Fibroblast of villous mesenchyme (primary cell): ENCODE results near the gene SLC39A2. TPM values are rescaled to one million over a fixed set of nuclear protein-coding genes. Genes with fewer than 3 reads are reported as not detected.
A peak's percentile ranks its signal among the peaks of the same experiment; 100 is the strongest.
"Not testable (repeated sequence)": the region's sequence is repeated elsewhere in the genome, so short reads cannot be mapped to it uniquely, and the experiment has no call there.

Experiments used
- DNase-seq: peaks from one replicate; pipeline ENCODE4 v3.0.0-alpha.2; 2010; ENCODE audit warnings: low read depth
- H3K4me3 ChIP-seq: 2 replicates; pipeline ENCODE4 v1.5.1; 2011; ENCODE audit warnings: low read depth, mild to moderate bottlenecking, low read length
- total RNA-seq: library from RNA; depleted of rRNA; stranded (reverse); fragments of >200 nt; gene quantifications from 2 replicates; pipeline ENCODE4 v1.2.3, GENCODE V29; 2012
- TF ChIP-seq, protein P1 (sequence below): IDR thresholded peaks from 2 replicates; pipeline ENCODE4 v1.5.1; 2012; ENCODE audit warnings: low read depth, mild to moderate bottlenecking, low read length; ENCODE audit not compliant: insufficient read depth

SLC39A2 gene
- total RNA-seq, 1 donor = not detected

- TF ChIP-seq, protein P1, sequence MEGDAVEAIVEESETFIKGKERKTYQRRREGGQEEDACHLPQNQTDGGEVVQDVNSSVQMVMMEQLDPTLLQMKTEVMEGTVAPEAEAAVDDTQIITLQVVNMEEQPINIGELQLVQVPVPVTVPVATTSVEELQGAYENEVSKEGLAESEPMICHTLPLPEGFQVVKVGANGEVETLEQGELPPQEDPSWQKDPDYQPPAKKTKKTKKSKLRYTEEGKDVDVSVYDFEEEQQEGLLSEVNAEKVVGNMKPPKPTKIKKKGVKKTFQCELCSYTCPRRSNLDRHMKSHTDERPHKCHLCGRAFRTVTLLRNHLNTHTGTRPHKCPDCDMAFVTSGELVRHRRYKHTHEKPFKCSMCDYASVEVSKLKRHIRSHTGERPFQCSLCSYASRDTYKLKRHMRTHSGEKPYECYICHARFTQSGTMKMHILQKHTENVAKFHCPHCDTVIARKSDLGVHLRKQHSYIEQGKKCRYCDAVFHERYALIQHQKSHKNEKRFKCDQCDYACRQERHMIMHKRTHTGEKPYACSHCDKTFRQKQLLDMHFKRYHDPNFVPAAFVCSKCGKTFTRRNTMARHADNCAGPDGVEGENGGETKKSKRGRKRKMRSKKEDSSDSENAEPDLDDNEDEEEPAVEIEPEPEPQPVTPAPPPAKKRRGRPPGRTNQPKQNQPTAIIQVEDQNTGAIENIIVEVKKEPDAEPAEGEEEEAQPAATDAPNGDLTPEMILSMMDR = no peak
- H3K4me3 ChIP-seq = no peak overlapping the region
- no peak for DNase-seq
Observed at GRCh38 chr14:20982646-20983369, 16.3 kb upstream of the SLC39A2 start.

- not testable (repeated sequence) for H3K4me3 ChIP-seq, DNase-seq
Observed at GRCh38 chr14:20985650-20986049, 13.4 kb upstream of the SLC39A2 start.

GRCh38 chr14:20986811-20987210 lies 12.3 kb upstream of the SLC39A2 start:
- DNase-seq = peak; percentile 91
- TF ChIP-seq, protein P1 = no peak
- no peak overlapping the region for H3K4me3 ChIP-seq

DNA sequence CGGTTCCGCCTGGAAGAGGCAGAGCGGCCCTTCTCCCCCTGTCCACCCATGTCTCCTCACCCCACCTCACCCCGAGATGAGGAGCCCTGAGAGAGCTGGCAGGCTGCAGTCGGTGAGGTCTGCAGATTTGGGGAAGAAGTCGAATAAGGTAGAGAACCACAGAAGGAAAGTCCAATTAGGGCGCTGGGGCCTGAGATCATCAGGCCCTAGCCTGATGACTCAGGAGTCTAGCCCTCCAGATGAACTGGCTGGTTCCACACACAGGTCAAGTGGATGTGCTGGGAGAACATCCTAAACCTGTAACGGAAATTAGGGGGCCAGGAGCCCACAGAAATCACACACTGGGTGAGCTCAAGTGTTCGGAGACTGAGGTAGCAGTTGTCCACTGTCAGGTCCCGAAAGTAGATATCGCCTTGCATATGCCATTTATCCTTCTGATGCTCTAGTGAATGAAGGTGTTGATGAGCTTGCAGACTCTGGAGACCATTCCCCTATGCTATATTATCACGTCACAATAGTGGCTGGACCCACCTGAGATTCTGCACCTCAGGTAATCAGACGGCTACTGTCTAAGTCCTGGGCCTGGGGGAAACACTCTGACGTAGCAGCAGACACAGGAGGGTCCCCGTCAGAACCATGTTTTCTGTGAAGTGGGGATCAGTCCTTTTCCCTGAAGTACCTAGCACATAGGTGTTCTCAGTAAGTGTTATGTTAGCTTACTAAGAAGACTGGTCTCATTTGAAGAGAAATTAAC lies 10.2 kb upstream of the SLC39A2 start:
- peak overlapping the region; percentile 37 for H3K4me3 ChIP-seq
- TF ChIP-seq, protein P1 = no peak
- DNase-seq = no peak

- no peak for DNase-seq
- TF ChIP-seq, protein P1 = no peak
- H3K4me3 ChIP-seq = peak overlapping the region; percentile 37
Observed at GRCh38 chr14:20989471-20989786, 9.7 kb upstream of the SLC39A2 start.

- peak; percentile 98 for DNase-seq
- H3K4me3 ChIP-seq = peak within 1 kb of the TSS; percentile 98
- TF ChIP-seq, protein P1 = peak; percentile 56
Observed at GRCh38 chr14:20989787-20990600, 9.1 kb upstream of the SLC39A2 start, which contains the start of gene METTL17. TSS of gene METTL17 (plus strand) at chr14:20989980. CDS start at chr14:20990003, 23 bp downstream.

- TF ChIP-seq, protein P1 = no peak
- no peak for DNase-seq
- no peak overlapping the region for H3K4me3 ChIP-seq
Observed at GRCh38 chr14:20996521-20996920, 2.6 kb upstream of the SLC39A2 start.
